ENCODE measurements around the gene OPCML.

The OPCML gene

GRCh38 chr11:133545199-133545803, 13.0 kb upstream of the OPCML start:
- TF ChIP-seq, protein P1, sequence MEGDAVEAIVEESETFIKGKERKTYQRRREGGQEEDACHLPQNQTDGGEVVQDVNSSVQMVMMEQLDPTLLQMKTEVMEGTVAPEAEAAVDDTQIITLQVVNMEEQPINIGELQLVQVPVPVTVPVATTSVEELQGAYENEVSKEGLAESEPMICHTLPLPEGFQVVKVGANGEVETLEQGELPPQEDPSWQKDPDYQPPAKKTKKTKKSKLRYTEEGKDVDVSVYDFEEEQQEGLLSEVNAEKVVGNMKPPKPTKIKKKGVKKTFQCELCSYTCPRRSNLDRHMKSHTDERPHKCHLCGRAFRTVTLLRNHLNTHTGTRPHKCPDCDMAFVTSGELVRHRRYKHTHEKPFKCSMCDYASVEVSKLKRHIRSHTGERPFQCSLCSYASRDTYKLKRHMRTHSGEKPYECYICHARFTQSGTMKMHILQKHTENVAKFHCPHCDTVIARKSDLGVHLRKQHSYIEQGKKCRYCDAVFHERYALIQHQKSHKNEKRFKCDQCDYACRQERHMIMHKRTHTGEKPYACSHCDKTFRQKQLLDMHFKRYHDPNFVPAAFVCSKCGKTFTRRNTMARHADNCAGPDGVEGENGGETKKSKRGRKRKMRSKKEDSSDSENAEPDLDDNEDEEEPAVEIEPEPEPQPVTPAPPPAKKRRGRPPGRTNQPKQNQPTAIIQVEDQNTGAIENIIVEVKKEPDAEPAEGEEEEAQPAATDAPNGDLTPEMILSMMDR (IDR thresholded peaks at IDR 0.05; ENCODE audit: insufficient read depth, low read depth, low read length, missing control alignments), result no peak
- no peak for DNase-seq (ENCODE audit: low read depth)
- no peak overlapping the region for H3K4me3 ChIP-seq (ENCODE audit: low read length)

DNA sequence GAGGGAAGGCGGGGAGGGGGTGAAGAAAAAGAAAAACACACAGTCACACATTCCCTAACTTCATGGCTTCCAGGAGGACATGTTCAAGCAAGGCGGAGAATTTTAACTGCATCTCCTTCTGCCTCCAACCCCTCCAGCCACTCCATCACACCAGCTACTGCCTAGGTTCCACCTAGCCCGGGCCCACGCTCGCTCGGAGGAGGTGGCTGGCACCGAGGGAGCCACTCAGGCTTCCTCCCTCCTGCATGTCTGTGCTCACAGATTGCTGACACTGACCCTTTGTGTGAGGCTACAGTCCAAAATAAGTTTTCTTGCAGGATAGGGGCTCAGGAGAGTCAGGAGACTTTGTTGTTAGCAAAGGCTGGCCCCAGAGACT, 9.4 kb upstream of the OPCML start:
- TF ChIP-seq, protein P1 (IDR thresholded peaks at IDR 0.05; ENCODE audit: insufficient read depth, low read depth, low read length, missing control alignments), result no peak
- no peak for DNase-seq (ENCODE audit: low read depth)
- H3K4me3 ChIP-seq (ENCODE audit: low read length), result no peak overlapping the region

GRCh38 chr11:133541021-133541719, 8.9 kb upstream of the OPCML start:
- no peak for DNase-seq (ENCODE audit: low read depth)
- no peak overlapping the region for H3K4me3 ChIP-seq (ENCODE audit: low read length)
- TF ChIP-seq, protein P1 (IDR thresholded peaks at IDR 0.05; ENCODE audit: insufficient read depth, low read depth, low read length, missing control alignments), result no peak

DNA sequence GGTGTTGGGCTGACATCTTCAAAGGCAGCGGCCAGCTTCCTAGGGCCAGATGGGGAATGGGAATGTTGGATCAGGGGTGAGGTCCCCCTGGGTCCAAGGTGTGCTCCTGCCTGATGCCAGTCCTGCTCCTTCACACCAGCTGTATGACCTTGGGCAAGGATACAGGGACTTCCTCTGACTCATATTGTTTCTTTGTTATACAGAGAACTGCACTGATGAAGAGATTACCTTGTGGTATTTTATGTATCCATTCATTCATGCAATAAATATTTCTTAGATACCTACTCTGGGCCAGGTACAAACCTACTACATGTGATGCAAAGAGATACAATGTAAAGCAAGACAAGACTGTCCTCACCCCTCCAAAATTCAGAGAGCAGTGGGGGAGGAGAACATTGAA, 3.9 kb upstream of the OPCML start:
- TF ChIP-seq, protein P1 (IDR thresholded peaks at IDR 0.05; ENCODE audit: insufficient read depth, low read depth, low read length, missing control alignments), result no peak
- no peak for DNase-seq (ENCODE audit: low read depth)
- H3K4me3 ChIP-seq (ENCODE audit: low read length), result no peak overlapping the region

- no peak for DNase-seq (ENCODE audit: low read depth)
- TF ChIP-seq, protein P1 (IDR thresholded peaks at IDR 0.05; ENCODE audit: insufficient read depth, low read depth, low read length, missing control alignments), result no peak
Observed at GRCh38 chr11:133533205-133533604, 904 bp upstream of the OPCML start.

DNA sequence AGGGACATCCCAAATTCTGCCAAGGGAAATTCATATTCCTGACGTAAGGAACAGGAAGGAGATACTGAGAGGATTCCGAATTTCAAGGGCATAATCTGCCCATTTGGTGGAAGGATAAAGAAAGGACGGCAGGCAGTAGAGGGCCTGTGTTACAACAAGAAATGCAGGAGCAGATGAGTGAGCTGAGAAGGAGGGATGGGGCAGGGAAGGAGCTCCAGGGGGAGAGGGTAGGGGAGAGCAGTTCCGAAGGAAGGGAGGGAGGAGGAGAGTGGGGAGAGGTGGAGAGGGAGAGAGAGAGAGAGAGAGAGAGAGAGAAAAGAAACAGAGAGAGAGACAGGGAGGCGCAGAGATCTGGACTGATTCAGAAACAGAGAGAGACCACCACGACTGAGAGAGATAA, 843 bp downstream of the OPCML start:
- TF ChIP-seq, protein P1 (IDR thresholded peaks at IDR 0.05; ENCODE audit: insufficient read depth, low read depth, low read length, missing control alignments), result no peak
- no peak for DNase-seq (ENCODE audit: low read depth)
- H3K4me3 ChIP-seq (ENCODE audit: low read length), result no peak overlapping the region

More at GRCh38 chr11:133533205-133533604, 904 bp upstream of the OPCML start:
- no peak overlapping the region for H3K4me3 ChIP-seq (ENCODE audit: low read length)

- no peak overlapping the region for H3K4me3 ChIP-seq (ENCODE audit: low read length)
- TF ChIP-seq, protein P1 (IDR thresholded peaks at IDR 0.05; ENCODE audit: insufficient read depth, low read depth, low read length, missing control alignments), result no peak
- DNase-seq (ENCODE audit: low read depth), result no peak
Observed at GRCh38 chr11:133530501-133530835, 1.8 kb downstream of the OPCML start.

All from epithelial cell of esophagus (primary cell).